Kidney (tissue), 14 donors: ENCODE measurements around the gene AMIGO2. TPM values are rescaled to one million over a fixed set of nuclear protein-coding genes. Genes with fewer than 3 reads are reported as not detected.
"Not testable (repeated sequence)": the region's sequence is repeated elsewhere in the genome, so short reads cannot be mapped to it uniquely, and the experiment has no call there.

ENCODE experiments used
- DNase-seq, 5 donors: peaks; one replicate each; pipeline ENCODE4 v3.0.0-alpha.2; 2013 to 2020
- FAIRE-seq: peaks from 2 replicates; lab custom pipeline; 2012; peaks lifted over from hg19 to GRCh38; lab: Jason Lieb, UNC
- H3K27ac ChIP-seq, 2 donors: one replicate each; pipeline ENCODE4 v1.7.0; 2013; ENCODE audit warnings: low read depth in 2 of 2, low read length in 2 of 2, inconsistent platforms in 1 of 2
- H3K27me3 ChIP-seq: one replicate; pipeline ENCODE4 v1.7.1; 2013; ENCODE audit warnings: low read length, inconsistent platforms; ENCODE audit not compliant: control insufficient read depth, insufficient read depth
- H3K36me3 ChIP-seq, 3 donors: one replicate each; pipeline versions ENCODE4 v1.7.0 to v1.7.1; 2013; ENCODE audit warnings: low read length in 3 of 3, control low read depth in 1 of 3, inconsistent platforms in 1 of 3; ENCODE audit not compliant: insufficient read depth in 3 of 3, control insufficient read depth in 2 of 3
- H3K4me1 ChIP-seq, 3 donors: one replicate each; pipeline versions ENCODE4 v1.7.0 to v1.7.1; 2013; ENCODE audit warnings: low read length in 3 of 3, inconsistent platforms in 1 of 3, low read depth in 1 of 3; ENCODE audit not compliant: control insufficient read depth in 2 of 3, insufficient read depth in 2 of 3
- H3K4me3 ChIP-seq, 3 donors: one replicate each; pipeline versions ENCODE4 v1.7.0 to v1.8.1; 2013; ENCODE audit warnings: low read length in 3 of 3, control low read depth in 1 of 3, inconsistent platforms in 1 of 3
- H3K9ac ChIP-seq, 3 donors: one replicate each; pipeline versions ENCODE4 v1.7.0 to v1.7.1; 2013; ENCODE audit warnings: low read length in 3 of 3, control low read depth in 1 of 3, inconsistent platforms in 1 of 3
- H3K9me3 ChIP-seq, 3 donors: one replicate each; pipeline versions ENCODE4 v1.7.0 to v1.7.1; 2013; ENCODE audit warnings: low read length in 3 of 3, control low read depth in 1 of 3, inconsistent platforms in 1 of 3; ENCODE audit not compliant: control insufficient read depth in 2 of 3, insufficient read depth in 1 of 3
- intact Hi-C: fragments of 100-400 bp; cut with DNase I; formaldehyde crosslinking; loops from one replicate; pipeline ENCODE4 v1.11.1; 2022
- polyA plus RNA-seq: library from polyadenylated mRNA; stranded (reverse); fragments of 350-450 nt; fragmentation: Illumina TruSeq; extraction: RNeasy Lipid Tissue Mini Kit (QIAGEN cat#74804); gene quantifications from one replicate; pipeline ENCODE4 v1.2.3, GENCODE V29; 2014; ENCODE audit warnings: low read depth, low replicate concordance; ENCODE audit not compliant: insufficient read depth
- total RNA-seq: library from RNA; stranded (reverse); fragmentation: NEBNext Ultra II Directional; extraction: Animal tissue kit (Norgen Biotek cat#: 25700); gene quantifications from one replicate; pipeline ENCODE4 v1.2.1, GENCODE V29; 2021
- TF ChIP-seq, protein P1 (sequence below): IDR thresholded peaks from 3 replicates; pipeline ENCODE4 v1.5.1; 2012; ENCODE audit warnings: mild to moderate bottlenecking, moderate library complexity, borderline replicate concordance; ENCODE audit not compliant: insufficient read depth; ENCODE audit errors: extremely low read depth
- donor health status: control.
- donor health status: control.
- donor health status: control.
- donor health status: control.
- donor health status: control.
- donor health status: DM: yes; HTN: yes; CAD: no.
- donor health status: Normal renal cell carcinoma (clear cell type).

Gene AMIGO2
- total and polyA plus RNA-seq, 2 donors from 2014 or later: 8.7 to 12.2 TPM

DNA sequence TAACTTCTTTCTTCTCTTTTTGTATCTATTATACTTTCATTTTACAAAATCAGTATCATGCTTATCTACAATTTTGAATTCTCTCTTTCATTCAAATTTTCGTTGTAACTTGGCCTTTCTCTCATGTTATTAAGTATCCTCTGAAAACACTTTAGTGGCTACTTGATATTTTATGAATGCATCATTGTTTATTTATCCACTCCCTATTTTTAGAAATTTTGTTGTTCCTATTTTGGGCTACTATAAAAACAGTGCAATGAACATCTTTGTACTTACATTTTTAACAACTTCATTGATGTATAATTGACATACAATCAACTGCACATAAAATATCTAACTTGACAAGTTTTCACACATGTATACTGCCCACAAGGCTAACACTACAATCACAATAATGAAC is 44.0 kb upstream of the AMIGO2 start:
- H3K9ac ChIP-seq: no peak overlapping the region
- intact Hi-C loops: no loop called here
- H3K4me3 ChIP-seq: no peak overlapping the region
- DNase-seq: no peak
- no peak overlapping the region for H3K27ac ChIP-seq
- no peaks in the 10 kb centered on the region for H3K27me3 ChIP-seq
- no peaks in the 10 kb centered on the region for H3K9me3 ChIP-seq
- no peaks in the 10 kb centered on the region for H3K36me3 ChIP-seq
- H3K4me1 ChIP-seq: no peaks in the 10 kb centered on the region
- TF ChIP-seq, protein P1, sequence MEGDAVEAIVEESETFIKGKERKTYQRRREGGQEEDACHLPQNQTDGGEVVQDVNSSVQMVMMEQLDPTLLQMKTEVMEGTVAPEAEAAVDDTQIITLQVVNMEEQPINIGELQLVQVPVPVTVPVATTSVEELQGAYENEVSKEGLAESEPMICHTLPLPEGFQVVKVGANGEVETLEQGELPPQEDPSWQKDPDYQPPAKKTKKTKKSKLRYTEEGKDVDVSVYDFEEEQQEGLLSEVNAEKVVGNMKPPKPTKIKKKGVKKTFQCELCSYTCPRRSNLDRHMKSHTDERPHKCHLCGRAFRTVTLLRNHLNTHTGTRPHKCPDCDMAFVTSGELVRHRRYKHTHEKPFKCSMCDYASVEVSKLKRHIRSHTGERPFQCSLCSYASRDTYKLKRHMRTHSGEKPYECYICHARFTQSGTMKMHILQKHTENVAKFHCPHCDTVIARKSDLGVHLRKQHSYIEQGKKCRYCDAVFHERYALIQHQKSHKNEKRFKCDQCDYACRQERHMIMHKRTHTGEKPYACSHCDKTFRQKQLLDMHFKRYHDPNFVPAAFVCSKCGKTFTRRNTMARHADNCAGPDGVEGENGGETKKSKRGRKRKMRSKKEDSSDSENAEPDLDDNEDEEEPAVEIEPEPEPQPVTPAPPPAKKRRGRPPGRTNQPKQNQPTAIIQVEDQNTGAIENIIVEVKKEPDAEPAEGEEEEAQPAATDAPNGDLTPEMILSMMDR: no peak
- peak; percentile 17 for FAIRE-seq

- H3K9ac ChIP-seq: no peak overlapping the region
- FAIRE-seq: no peak
Measured at GRCh38 chr12:47122602-47123001, 42.8 kb upstream of the AMIGO2 start.

GRCh38 chr12:47121146-47121545 is 41.4 kb upstream of the AMIGO2 start:
- intact Hi-C loops: no loop called here
- Histone ChIP-seq H3K36me3 (no peaks in the 10 kb centered on the region), H3K27me3 (no peaks in the 10 kb centered on the region), H3K4me3 (no peak overlapping the region), H3K27ac (no peak overlapping the region), H3K9me3 (no peaks in the 10 kb centered on the region), H3K4me1 (no peaks in the 10 kb centered on the region), H3K9ac (no peak overlapping the region)
- FAIRE-seq (no peak), DNase-seq (no peak)
- TF ChIP-seq, protein P1: no peak

More at GRCh38 chr12:47122602-47123001, 42.8 kb upstream of the AMIGO2 start:
- Histone ChIP-seq H3K4me1 (no peaks in the 10 kb centered on the region), H3K27ac (no peak overlapping the region), H3K36me3 (no peaks in the 10 kb centered on the region), H3K4me3 (no peak overlapping the region), H3K9me3 (no peaks in the 10 kb centered on the region), H3K27me3 (no peaks in the 10 kb centered on the region)
- intact Hi-C loops: no loop called here
- TF ChIP-seq, protein P1: no peak
- DNase-seq: no peak

- no peak overlapping the region for H3K9ac ChIP-seq
- TF ChIP-seq, protein P1: no peak
- H3K36me3 ChIP-seq: no peaks in the 10 kb centered on the region
- intact Hi-C loops: no loop called here
- no peak for DNase-seq
- no peak for FAIRE-seq
- no peaks in the 10 kb centered on the region for H3K9me3 ChIP-seq
- no peak overlapping the region for H3K27ac ChIP-seq
- H3K27me3 ChIP-seq: no peaks in the 10 kb centered on the region
- no peak overlapping the region for H3K4me3 ChIP-seq
- H3K4me1 ChIP-seq: no peaks in the 10 kb centered on the region
Measured at GRCh38 chr12:47120736-47121135, 41.0 kb upstream of the AMIGO2 start.

DNA sequence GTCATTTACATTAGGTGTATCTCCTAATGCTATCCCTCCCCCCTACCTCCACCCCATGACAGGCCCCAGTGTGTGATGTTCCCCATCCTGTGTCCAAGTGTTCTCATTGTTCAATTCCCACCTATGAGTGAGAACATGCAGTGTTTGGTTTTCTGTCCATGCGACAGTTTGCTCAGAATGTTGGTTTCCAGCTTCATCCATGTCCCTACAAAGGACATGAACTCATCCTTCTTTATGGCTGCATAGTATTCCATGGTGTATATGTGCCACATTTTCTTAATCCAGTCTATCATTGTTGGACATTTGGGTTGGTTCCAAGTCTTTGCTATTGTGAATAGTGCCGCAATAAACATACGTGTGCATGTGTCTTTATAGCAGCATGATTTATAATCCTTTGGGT is 37.5 kb upstream of the AMIGO2 start:
- FAIRE-seq: not testable (repeated sequence)

More for the DNA sequence above, 37.5 kb upstream of the AMIGO2 start:
- intact Hi-C loops, DNase-seq, H3K4me1 ChIP-seq, H3K36me3 ChIP-seq, H3K4me3 ChIP-seq, H3K9me3 ChIP-seq, H3K27me3 ChIP-seq, H3K27ac ChIP-seq, H3K9ac ChIP-seq: not testable (repeated sequence)
